ENCODE measurements around the gene COL11A2.
A peak's percentile ranks its signal among the peaks of the same experiment; 100 is the strongest.

COL11A2 gene

DNA sequence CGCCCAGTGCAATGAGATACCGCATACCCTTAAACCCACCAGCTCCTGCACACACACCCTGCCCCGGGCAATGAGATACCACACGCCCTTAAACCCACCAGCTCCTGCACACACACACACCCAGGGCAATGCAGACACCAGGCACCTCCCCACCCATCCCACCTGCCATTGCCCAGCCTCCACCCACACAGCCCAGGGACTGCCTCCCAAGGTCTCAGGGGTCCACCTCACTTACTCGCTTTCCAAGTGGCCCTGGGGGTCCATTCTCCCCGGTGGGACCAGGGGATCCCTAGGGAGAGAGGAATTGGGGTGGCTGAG is 24.0 kb downstream of the COL11A2 start:
- peaks cover 20 to 25% of the 10 kb centered on the region in 2 donors for H3K27me3 Mint-ChIP-seq
- no peak for ATAC-seq (replicated peaks)

DNA sequence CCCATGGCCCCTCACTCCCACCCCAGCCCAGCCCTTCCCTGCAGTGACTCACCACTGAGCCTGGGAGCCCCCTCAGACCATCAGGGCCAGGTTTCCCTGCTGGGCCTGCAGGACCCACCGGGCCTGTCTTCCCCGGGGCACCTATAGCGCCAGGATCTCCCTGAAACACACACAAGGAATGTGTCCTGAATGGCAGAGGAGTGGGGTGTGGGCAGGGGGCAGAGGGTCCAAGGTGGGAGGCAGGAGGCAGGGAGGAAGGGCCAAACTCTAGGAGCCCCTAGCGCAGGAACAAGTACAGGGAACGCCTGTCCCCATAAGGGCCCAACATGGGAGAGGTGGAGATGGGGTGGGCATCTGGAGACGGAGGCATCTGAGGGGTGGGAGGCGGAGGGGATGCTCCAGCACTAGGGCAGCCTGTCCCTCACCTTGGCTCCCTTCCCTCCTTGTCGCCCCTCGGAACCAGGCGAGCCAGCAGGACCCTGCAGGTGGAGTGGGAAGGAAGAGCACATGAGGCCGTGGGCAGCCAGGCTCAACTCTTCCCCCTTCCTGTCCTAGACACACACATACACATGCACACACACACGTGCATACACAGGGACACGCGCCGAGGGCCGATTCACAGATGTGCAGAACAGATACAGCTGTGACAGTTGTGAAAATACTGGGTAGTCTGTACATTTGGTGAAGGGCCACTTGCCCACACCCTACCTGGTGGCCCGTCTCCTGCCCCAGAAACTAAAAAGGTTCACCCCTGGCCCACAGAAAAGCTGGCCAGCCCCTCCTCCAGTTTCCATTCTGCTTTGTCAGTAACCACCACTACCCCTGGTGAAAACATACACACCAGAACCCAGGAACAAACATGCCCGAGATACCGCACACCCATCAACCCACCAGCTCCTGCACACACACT is 24.6 kb downstream of the COL11A2 start:
- no peaks in the 10 kb centered on the region for H3K36me3 Mint-ChIP-seq
- peaks cover 16 to 19% of the 10 kb centered on the region in 2 donors for H3K27me3 Mint-ChIP-seq
- DNase-seq (no peak), ATAC-seq (replicated peaks) (no peak)
- H3K4me1 Mint-ChIP-seq, result peaks cover 21 to 24% of the 10 kb centered on the region in 2 donors
- H3K4me3 Mint-ChIP-seq, result no peak overlapping the region
- H3K9me3 Mint-ChIP-seq, result no peaks in the 10 kb centered on the region
- H3K27ac Mint-ChIP-seq, result no peak overlapping the region

More for the DNA sequence above, 24.0 kb downstream of the COL11A2 start:
- H3K27ac Mint-ChIP-seq, result no peak overlapping the region
- H3K9me3 Mint-ChIP-seq, result no peaks in the 10 kb centered on the region
- no peaks in the 10 kb centered on the region for H3K36me3 Mint-ChIP-seq
- peaks cover 24 to 27% of the 10 kb centered on the region in 2 donors for H3K4me1 Mint-ChIP-seq
- no peak overlapping the region for H3K4me3 Mint-ChIP-seq
- DNase-seq, result no peak

DNA sequence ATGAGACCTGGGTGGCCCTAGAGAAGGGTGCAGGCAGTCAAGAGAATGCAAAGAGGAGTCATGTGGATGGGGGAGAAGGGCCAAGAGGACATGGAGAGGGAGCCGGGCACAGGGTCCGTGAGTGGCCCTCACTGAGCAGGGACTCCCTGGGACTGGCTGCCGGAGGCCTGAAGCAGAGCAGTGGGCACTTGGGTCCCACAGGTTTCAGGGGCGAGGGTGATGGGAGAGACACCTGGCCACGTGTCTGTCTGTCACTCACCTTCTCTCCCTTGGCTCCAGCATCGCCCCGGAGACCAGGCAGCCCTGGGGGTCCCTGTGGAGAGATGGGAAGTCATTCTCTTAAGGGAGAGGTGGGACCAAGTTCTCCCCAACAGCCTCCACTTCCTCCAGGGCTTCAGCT is 25.5 kb downstream of the COL11A2 start:
- H3K9me3 Mint-ChIP-seq, result no peaks in the 10 kb centered on the region
- no peak overlapping the region for H3K27ac Mint-ChIP-seq
- no peak for ATAC-seq (replicated peaks)
- peaks cover 21 to 26% of the 10 kb centered on the region in 2 donors for H3K4me1 Mint-ChIP-seq
- no peak for DNase-seq
- H3K27me3 Mint-ChIP-seq, result peaks cover 14 to 15% of the 10 kb centered on the region in 2 donors
- H3K4me3 Mint-ChIP-seq, result no peak overlapping the region
- no peaks in the 10 kb centered on the region for H3K36me3 Mint-ChIP-seq

DNA sequence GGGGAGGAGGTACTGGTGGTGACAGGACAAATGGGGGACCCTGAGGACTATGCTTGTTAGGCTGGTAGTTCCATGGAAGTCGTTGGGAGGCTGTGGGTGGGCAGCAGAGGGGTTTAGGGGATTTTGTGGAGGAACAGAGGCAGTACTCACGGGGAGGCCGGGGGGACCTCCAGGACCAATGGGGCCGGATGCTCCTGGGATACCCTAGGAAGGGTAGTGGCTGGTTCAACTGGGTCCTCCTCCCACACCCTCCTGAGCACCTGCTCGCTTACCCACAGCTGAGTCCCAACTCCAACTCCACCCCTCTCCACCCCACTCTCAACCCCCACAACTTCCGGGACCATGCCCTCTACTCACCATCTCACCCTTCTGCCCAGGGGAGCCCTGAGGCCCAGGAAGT is 25.9 kb downstream of the COL11A2 start:
- DNase-seq, result no peak
- no peak overlapping the region for H3K4me3 Mint-ChIP-seq
- ATAC-seq (replicated peaks), result no peak
- H3K4me1 Mint-ChIP-seq, result peaks cover 25 to 31% of the 10 kb centered on the region in 2 donors
- no peaks in the 10 kb centered on the region for H3K36me3 Mint-ChIP-seq
- no peaks in the 10 kb centered on the region for H3K9me3 Mint-ChIP-seq
- peaks cover 14 to 15% of the 10 kb centered on the region in 2 donors for H3K27me3 Mint-ChIP-seq
- H3K27ac Mint-ChIP-seq, result no peak overlapping the region

DNA sequence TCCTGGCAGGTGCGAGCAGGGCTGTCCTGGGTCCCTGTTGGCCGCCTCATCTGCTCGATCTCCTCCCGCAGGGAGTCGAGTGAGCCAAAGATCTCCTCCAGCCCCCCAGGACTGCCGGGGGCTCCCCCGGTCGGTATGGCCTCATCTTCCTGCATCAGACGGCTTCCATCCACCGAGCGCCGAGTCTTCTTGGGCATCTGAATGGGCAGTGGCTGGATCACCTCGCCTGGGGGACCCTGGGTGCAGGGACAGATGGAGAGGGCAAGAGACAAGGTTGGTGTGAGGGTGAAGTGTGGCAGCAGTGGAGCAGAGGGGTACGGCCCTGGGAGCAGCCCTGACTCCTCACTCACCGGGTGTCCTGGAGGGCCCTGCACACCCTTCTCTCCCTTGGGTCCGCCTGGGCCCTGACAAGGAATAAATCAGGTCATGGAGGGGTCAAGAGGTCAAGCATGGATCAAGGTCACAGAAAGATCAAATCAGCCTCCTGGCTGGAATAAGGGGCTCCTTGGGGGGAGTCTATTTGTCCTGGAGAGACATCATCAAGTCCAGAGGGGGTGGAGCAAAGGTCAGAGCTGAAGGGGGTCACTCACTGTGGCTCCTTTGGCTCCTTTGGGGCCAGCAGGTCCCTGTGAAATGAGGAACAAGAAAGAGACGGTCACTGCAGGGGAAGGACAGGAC is 26.5 kb downstream of the COL11A2 start:
- Mint-ChIP-seq H3K9me3 (no peaks in the 10 kb centered on the region), H3K27me3 (peaks cover 14 to 15% of the 10 kb centered on the region in 2 donors), H3K4me3 (no peak overlapping the region), H3K27ac (no peak overlapping the region), H3K36me3 (no peaks in the 10 kb centered on the region), H3K4me1 (peaks cover 29 to 36% of the 10 kb centered on the region in 2 donors)
- ATAC-seq (replicated peaks) (no peak), DNase-seq (no peak)

DNA sequence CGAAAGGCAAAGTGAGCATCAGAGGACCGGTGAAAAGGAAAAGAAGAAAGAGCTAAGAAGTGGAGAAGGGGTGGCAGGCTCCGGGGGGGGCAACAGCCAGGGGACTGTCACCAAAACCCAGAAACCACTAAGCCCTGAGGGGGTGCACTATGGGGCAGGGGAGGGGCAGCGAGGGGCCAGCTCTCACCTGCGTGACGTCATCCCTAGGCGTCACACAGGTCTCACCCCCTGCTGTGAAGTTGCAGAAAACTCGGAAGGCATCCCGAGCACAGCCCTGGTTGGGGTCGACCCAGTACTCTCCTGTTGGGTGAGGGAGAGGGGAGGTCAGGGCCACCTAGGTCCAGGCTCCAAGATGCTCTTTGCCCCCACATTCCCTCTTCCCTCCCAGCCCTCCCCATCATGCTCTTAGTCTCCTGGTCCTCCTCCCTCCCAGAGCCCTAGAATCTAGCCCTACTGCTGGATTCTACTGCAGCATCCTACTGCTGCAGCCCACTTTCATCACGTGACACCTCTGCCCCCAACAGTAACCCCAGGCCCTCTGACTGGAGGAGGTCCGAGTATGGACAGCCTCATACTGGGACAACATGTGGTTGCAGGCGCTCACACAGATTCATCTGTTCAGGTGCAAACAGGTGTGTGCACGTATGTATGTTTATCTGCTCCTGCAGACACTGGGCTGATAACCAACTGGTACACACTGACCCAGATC is 27.4 kb downstream of the COL11A2 start:
- peaks cover 14 to 15% of the 10 kb centered on the region in 2 donors for H3K27me3 Mint-ChIP-seq
- no peaks in the 10 kb centered on the region for H3K36me3 Mint-ChIP-seq
- no peak overlapping the region for H3K4me3 Mint-ChIP-seq
- H3K27ac Mint-ChIP-seq, result no peak overlapping the region
- H3K4me1 Mint-ChIP-seq, result peaks cover 23 to 30% of the 10 kb centered on the region in 2 donors
- no peaks in the 10 kb centered on the region for H3K9me3 Mint-ChIP-seq
- ATAC-seq (replicated peaks) (no peak), DNase-seq (no peak)

DNA sequence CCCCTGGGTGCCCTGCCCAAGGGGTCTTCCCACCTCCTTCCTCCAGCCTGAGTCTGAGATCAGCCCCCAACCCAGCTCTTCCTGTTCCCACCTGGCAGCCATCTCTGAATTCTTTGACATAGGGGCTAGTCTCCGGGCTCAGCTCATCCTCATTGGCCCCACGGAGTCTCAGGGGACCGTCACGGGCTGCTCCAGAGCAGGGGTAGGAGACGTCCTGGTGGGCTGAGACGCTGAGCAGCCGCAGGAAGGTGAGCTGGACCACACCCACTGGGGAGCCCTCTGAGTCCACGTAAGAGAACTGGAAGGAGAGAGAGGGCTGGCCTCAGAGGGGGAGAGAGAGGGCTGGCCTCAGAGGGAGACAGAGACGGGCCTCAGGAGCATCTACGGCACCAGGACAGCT is 28.1 kb downstream of the COL11A2 start:
- Mint-ChIP-seq H3K36me3 (no peaks in the 10 kb centered on the region), H3K27me3 (peaks cover 14 to 15% of the 10 kb centered on the region in 2 donors), H3K4me1 (peaks cover 18 to 24% of the 10 kb centered on the region in 2 donors), H3K9me3 (no peaks in the 10 kb centered on the region), H3K27ac (peak overlapping the region; percentile 56), H3K4me3 (no peak overlapping the region)
- DNase-seq (no peak), ATAC-seq (replicated peaks) (no peak)

DNA sequence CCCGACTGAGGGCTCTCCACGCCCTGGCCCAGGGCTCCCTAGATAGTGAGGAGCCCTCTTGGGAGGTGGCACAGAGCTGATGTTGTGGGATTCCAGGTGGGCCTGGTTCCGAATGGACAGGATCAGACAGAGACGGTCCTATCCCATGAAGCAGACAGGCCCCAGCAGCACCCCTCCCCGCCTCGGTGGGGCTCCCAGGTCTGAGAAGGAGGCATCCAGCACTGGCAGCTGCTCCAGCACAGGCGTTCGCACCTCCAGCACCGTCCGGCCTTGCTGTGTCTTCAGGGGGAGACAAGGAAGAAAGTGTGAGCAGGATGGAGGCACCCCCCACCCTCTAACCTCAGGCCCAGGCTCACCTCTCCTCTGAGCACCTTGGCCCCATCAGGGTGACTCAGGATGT is 28.7 kb downstream of the COL11A2 start:
- H3K36me3 Mint-ChIP-seq, result no peaks in the 10 kb centered on the region
- no peak for ATAC-seq (replicated peaks)
- no peak for DNase-seq
- H3K4me1 Mint-ChIP-seq, result peaks cover 16 to 20% of the 10 kb centered on the region in 2 donors
- H3K27me3 Mint-ChIP-seq, result peaks cover 14 to 15% of the 10 kb centered on the region in 2 donors
- H3K27ac Mint-ChIP-seq, result peak overlapping the region; percentile 34
- no peaks in the 10 kb centered on the region for H3K9me3 Mint-ChIP-seq
- H3K4me3 Mint-ChIP-seq, result no peak overlapping the region

DNA sequence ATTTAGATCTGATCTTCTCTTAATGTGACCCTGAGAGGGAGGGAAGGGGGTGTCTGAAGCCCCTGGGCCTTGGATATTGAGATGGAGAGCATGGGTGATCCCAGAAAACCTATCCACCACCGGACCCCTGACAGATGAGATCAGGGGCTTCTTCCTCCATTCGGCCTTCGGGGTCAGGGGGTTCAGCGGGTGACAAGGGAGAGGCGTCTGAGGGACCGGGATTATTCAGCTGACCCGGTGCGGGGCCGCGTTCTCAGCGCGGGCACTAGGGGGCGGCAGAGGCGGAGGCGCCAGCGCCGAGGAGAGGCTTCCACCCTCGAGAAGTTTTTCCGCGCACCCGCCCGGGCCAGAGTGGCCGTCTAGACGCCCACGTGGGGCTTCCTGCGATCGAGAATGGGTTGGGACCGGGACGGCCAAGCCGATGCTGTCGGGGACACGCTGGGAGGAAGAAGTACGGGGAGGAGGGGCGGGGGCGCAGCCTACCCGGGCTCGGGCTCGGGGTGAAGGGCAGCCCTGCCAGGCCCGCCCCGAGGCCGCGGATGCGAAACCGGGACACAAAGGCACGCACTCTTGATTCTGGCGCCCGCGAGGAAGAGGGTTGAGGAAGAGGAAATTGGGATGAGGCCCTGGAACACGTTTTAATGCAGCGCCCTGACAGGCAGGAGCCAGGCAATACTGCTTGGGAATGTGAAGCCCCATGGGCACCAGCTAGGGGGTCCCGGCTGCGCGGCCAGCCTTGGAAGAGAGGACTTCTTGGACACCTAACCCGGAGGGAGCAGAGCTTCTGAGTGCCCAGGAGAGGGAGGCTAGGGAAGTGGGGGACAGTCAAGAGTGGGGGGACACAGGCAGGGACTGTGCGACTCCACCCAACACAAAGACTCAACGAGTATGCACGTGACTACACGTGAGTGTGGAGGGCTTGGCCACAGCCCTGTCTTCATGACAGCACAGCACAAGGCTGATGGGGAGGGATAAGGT is 30.6 kb downstream of the COL11A2 start:
- Mint-ChIP-seq H3K9me3 (no peaks in the 10 kb centered on the region), H3K36me3 (no peaks in the 10 kb centered on the region), H3K27me3 (peaks cover 14 to 18% of the 10 kb centered on the region in 2 donors), H3K4me1 (peaks cover 16 to 20% of the 10 kb centered on the region in 2 donors), H3K4me3 (peak overlapping the region; percentile 89 to 92), H3K27ac (peak overlapping the region; percentile 95)
- peak; percentile 80 for DNase-seq
- ATAC-seq (replicated peaks), result peak; percentile 94 to 95

DNA sequence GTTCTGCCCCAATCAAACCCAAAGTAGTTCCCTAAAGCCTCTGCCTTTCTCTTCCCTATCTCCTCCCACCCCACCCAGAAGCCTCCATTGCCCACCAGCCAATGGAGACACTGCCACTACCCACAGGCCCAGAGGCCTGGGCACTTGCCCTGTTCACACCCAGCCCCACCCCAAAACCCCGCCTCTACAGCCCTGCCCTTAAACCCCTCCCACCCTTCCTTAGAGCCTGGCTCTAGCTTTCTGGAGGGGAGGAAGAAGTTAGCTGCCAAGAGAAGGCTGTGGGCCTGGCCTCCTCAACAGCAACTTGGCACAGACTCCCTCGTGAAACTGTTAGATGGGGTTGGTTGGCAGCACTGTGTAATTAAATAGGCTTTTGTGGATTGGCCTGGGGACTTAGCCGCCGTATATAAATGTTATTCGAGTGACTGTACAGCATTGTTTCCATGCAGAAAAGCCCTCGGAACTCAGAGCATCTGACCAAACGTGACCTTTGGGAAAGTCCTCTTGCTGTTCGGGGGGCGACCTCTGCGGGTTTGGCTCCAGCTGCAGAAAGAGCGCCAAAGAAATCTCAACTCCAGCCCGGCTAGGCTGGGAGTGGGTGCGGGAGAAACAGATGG is 31.4 kb downstream of the COL11A2 start:
- Mint-ChIP-seq H3K4me3 (peak overlapping the region; percentile 89 to 92), H3K4me1 (peaks cover 16 to 20% of the 10 kb centered on the region in 2 donors), H3K9me3 (no peaks in the 10 kb centered on the region), H3K36me3 (no peaks in the 10 kb centered on the region), H3K27me3 (peaks cover 10 to 17% of the 10 kb centered on the region in 2 donors), H3K27ac (peak overlapping the region; percentile 95)
- no peak for DNase-seq
- ATAC-seq (replicated peaks), result no peak

DNA sequence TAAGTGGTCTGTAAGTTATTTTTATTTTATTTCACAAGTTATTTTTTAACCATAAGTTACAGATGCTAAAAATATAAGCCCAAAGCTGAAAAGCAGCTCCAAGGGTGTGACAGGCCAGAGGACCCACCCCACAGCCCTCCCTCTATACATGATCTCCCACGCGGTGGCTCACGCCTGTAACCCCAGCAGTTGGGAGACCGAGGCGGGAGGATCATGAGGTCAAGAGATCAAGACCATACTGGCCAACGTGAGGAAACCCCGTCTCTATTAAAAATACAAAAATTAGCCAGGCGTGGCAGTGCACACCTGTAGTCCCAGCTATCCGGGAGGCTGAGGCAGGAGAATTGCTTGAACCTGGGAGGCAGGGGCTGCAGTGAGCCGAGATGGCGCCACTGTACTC is 32.2 kb downstream of the COL11A2 start:
- Mint-ChIP-seq H3K27ac (no peak overlapping the region), H3K9me3 (no peaks in the 10 kb centered on the region), H3K36me3 (no peaks in the 10 kb centered on the region), H3K4me1 (peaks cover 16 to 20% of the 10 kb centered on the region in 2 donors), H3K27me3 (peaks cover 7 to 14% of the 10 kb centered on the region in 2 donors), H3K4me3 (no peak overlapping the region)
- no peak for DNase-seq
- no peak for ATAC-seq (replicated peaks)

DNA sequence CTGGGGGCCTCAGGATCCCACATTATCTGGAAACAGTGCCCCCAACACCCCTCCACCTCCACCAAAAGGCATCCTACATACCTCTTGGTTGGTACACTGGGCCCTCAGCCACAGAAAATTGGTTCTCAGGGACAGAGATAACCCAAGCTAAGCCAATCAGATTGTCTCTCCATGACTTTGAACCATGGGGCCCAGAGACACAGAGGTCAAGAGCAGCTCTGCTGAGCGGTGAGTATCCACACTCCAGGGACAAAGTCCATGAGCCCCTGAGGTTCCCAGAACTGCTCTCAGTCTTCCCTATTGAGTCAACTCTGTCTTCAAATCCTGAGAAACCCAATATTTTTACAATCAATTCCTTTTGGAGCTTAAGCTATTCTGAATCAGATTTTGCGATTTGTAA is 35.3 kb downstream of the COL11A2 start:
- DNase-seq, result no peak
- Mint-ChIP-seq H3K4me1 (peaks cover 12 to 16% of the 10 kb centered on the region in 2 donors), H3K27ac (no peak overlapping the region), H3K4me3 (no peak overlapping the region), H3K27me3 (peaks cover 0 to 6% of the 10 kb centered on the region in 2 donors), H3K36me3 (peaks cover 0 to under 1% of the 10 kb centered on the region in 2 donors), H3K9me3 (peaks cover under 1 to 5% of the 10 kb centered on the region in 2 donors)
- no peak for ATAC-seq (replicated peaks)

DNA sequence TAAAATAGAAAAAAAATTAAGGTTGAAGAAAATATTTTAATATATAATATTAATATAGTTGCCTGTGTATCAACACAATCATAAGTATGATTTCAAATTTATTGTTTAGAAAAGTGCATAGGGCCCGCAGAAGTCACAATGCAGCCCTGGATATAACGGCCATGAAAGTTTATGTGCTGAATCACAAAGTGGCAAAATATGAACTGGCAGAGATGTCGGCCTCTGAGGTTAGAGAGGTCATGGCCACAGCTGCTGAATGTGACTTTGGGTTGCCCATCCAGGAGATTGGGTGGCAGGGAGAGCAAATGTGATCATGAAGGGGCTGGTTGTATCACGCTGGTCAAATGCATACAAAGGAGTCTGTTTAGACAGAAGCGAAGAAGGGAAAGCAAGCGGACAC is 35.7 kb downstream of the COL11A2 start:
- ATAC-seq (replicated peaks) (no peak), DNase-seq (no peak)
- Mint-ChIP-seq H3K9me3 (peaks cover 4 to 9% of the 10 kb centered on the region in 2 donors), H3K36me3 (peaks cover 0 to 4% of the 10 kb centered on the region in 2 donors), H3K27ac (no peak overlapping the region), H3K4me3 (no peak overlapping the region), H3K27me3 (peaks cover 0 to 6% of the 10 kb centered on the region in 2 donors), H3K4me1 (peaks cover 8 to 12% of the 10 kb centered on the region in 2 donors)

All from stimulated activated naive B cell treated with anti-CD40 and anti-IgM and Interleukin-4, amounts not matched to agents 10 μg/mL and 1 μg/mL and 100 μg/mL, for 72 hours (primary cell).